GM21619 (cell line): ENCODE data around the gene GORAB.

Experiments used
- ATAC-seq: cut with Tn5 transposase; IDR thresholded peaks from one replicate; pipeline ENCODE4 v1.9.1; 2021; ENCODE audit not compliant: unreplicated experiment

Gene GORAB, protein sequence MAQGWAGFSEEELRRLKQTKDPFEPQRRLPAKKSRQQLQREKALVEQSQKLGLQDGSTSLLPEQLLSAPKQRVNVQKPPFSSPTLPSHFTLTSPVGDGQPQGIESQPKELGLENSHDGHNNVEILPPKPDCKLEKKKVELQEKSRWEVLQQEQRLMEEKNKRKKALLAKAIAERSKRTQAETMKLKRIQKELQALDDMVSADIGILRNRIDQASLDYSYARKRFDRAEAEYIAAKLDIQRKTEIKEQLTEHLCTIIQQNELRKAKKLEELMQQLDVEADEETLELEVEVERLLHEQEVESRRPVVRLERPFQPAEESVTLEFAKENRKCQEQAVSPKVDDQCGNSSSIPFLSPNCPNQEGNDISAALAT

GRCh38 chr1:170531758-170532657, at the start of gene GORAB:
TSS of gene GORAB (plus strand) at chr1:170532166. CDS start at chr1:170532224, 58 bp downstream.
- ATAC-seq = peak; percentile 99

GRCh38 chr1:170483051-170483450, 48.9 kb upstream of the GORAB start:
- no peak for ATAC-seq

DNA sequence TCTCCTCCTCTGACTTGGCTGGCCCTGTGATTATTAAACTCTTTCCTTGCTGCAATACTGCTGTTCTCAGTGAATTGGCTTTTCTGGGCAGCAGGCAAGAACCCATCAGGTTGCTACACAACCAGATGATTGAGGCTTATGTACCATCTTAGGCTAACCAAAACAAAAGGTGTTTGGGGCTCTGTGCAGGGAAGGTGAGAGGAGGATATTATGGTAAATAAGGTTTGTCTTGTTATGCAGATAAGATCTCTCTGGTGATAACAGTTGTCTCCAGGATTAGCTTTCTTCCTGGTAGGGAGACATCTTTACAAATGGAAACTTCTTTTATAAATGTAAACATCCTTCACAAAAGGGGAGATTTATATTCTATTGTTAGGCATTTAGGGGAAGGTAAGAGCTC, 44.5 kb upstream of the GORAB start:
- no peak for ATAC-seq

DNA sequence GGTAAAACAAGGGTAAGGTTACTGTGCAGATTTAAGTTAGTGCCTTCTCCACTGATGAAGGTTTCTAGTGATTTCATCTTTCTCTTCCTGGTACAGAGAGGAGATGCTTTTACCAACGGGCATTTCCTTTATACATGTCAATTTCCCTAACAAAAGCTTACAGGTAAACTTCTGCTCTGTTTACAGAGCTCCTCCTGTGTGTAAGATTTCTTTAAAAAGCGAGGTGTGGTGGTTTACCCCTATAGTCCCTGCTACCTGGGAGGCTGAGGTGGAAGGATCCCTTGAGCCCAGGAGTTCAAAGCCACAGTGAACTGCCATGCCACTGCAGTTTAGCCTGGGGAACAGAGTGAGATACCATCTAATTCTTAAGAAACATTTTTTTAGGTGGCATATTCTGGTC, 40.7 kb upstream of the GORAB start:
- ATAC-seq = no peak

DNA sequence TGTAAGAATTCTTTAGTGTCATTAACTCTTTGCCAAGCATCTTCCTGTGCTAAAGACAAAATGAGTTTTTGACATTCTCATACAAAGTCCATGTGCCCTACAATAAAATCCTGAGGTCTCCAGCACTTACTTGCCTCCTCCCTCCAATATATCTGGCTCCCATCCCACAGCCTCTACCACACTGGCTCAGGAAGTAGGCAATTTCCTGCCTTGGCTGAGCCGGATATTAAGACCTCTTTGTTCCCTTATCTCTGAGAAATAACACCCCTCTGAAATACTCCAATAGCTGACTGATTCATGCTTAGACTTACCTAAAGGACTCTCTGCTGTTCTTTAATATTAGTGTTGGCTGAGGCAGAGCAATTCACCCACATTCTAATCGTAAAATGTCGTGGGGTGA, 37.6 kb upstream of the GORAB start:
- ATAC-seq = no peak

- no peak for ATAC-seq
These were observed 37.0 kb upstream of the GORAB start for GRCh38 chr1:170495006-170495405.

DNA sequence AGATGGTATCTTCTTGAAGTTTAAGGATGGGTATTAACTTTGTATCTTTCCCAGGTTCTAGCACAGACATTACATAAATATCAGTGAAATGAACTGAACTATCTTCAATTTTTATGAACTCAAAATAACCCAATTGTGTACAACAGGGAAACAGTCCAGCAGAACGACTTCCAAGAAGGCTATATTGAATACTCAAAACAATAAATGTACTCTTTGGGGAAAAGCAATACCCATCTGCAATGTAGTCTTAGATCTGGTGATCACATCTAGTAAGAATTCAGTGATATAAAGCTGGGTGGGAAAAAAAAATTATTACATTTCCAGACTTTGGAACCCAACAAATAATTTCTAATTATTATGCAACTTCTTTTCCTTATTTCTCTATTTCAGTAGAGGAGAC, 33.1 kb upstream of the GORAB start:
- ATAC-seq = no peak

DNA sequence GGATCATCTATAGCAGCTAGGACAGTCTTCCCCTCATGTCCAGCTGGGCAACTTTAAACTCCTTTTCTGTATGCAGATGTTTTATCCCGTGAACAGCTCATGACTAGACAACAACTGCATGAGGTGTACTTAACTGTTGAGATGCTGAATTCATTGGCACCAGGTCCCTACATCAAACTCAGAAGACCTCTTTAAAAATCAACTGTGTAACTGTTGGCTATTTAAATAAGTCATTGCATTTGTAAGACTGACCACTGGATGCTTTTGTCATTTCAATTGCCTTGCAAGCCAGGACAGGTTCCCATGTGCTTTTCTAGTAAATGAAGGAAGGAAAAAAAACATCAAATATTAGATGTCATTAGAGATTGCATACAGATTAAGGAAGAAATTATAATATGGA, 28.3 kb upstream of the GORAB start:
- ATAC-seq = no peak

- no peak for ATAC-seq
These were observed 21.8 kb upstream of the GORAB start for GRCh38 chr1:170510163-170510562.

- no peak for ATAC-seq
These were observed 20.9 kb upstream of the GORAB start for GRCh38 chr1:170511038-170511437.

GRCh38 chr1:170513138-170513537, 18.8 kb upstream of the GORAB start:
- no peak for ATAC-seq

GRCh38 chr1:170518185-170518834, 13.7 kb upstream of the GORAB start:
- no peak for ATAC-seq

GRCh38 chr1:170518965-170519364, 13.0 kb upstream of the GORAB start:
- no peak for ATAC-seq

DNA sequence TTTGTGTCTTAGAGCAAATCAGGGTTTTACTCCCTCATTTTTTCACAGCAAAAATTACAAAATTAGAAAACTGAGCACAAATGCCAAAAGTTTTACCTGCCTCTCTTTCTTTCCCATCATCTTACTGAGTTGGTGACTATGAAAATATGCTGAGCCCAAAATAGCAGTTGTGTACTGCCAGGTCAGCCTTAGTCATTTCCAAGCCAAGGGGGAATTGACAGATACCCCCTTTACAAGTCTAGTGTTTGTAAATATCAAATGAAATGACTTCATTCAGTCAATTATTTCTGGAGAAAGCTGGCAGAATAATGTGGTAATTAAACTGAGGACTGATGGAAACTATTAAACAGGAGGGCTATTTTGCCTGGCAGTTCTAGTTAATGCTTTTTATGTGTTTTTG, 11.4 kb upstream of the GORAB start:
- no peak for ATAC-seq

DNA sequence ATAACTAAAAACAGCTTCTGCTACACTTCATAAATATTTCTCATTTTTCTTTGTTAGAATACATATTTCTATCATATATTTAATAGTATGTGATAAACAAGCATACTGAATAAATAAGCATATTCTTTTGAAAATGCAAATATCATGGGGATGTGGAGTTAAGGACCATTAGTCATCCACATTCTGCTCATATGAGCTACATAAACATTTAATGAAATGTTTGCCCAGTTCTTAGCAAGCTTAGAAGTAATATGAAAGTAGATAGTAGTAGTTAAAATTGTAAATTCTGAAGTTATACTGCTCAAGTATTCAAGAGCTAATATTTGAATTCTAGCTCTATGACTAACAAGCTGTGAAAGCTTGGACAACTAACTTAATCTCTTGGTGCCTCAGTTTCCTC, 10.1 kb upstream of the GORAB start:
- no peak for ATAC-seq

- no peak for ATAC-seq
These were observed 801 bp upstream of the GORAB start for GRCh38 chr1:170530972-170531757.

DNA sequence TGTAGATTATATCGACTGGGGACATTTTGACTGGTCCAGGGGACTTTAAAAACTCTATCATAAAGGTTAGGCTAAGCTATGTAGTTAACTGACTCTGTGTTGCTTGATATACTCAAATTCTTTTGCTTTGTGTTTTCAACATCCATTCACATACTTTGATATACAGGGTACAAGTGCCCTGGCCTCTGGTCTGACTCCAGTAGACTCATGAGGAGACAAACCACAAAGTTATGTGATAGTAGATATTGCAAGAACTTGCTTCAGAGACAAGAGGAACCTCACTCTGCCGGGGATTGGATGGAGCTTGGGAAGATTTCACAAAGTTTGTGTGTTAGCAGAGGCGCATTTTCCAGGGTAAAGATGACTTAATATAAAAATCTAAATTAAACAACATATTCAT, 1.3 kb downstream of the GORAB start:
- no peak for ATAC-seq

DNA sequence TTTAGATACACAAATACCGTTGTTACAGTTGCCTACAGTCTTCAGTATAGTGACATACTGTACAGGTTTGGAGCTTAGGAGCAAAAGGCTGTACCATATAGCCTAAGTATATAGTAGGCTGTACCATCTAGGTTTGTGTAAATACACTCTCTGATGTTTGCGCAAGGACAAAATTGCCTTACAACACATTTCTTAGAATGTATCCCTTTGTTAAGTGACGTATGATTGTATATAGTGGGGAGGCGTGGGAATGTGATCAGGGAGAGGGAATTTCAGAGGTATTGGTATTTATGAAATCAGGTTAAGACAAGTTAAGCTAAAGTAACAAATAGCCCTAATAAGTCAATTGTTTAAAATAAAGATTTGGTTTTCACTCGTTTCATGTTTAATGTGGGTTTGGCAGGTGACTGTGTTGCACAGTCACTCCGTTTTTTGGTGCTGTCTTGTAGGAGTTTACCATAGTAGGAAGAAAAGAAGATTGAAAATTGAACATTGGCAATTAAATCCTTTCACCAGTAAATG, 2.7 kb downstream of the GORAB start:
- no peak for ATAC-seq

- no peak for ATAC-seq
These were observed 3.5 kb downstream of the GORAB start for GRCh38 chr1:170535418-170535817.

GRCh38 chr1:170536924-170537551, 5.1 kb downstream of the GORAB start:
- no peak for ATAC-seq
